CD4-positive, CD25-positive, alpha-beta regulatory T cell (primary cell): ENCODE results near the gene WASL. TPM values are rescaled to one million over a fixed set of nuclear protein-coding genes. Genes with fewer than 3 reads are reported as not detected.
A peak's percentile ranks its signal among the peaks of the same experiment; 100 is the strongest.
"Not testable (repeated sequence)": the region's sequence is repeated elsewhere in the genome, so short reads cannot be mapped to it uniquely, and the experiment has no call there.

Experiments
- ATAC-seq, 2 donors: fragments of 150-1000 bp; cut with Tn5 transposase; one replicate each; pipeline ENCODE4 v1.10.0; 2021; ENCODE audit warnings: low read depth in 2 of 2, moderate number of reproducible peaks in 2 of 2, moderate library complexity in 1 of 2
- DNase-seq, 3 donors: peaks; one replicate each; pipeline versions ENCODE4 v3.0.0 to v3.0.0-alpha.2; 2012 to 2022; ENCODE audit warnings: mixed read lengths in 1 of 3
- H3K27ac ChIP-seq: one replicate; pipeline ENCODE4 v1.7.0; 2013; ENCODE audit warnings: mild to moderate bottlenecking, low read length; ENCODE audit not compliant: insufficient read depth, poor library complexity, severe bottlenecking
- H3K27me3 ChIP-seq: one replicate; pipeline ENCODE4 v1.7.0; 2013; ENCODE audit warnings: low read length; ENCODE audit not compliant: control insufficient read depth, insufficient read depth
- H3K36me3 ChIP-seq: one replicate; pipeline ENCODE4 v1.7.0; 2013; ENCODE audit warnings: mild to moderate bottlenecking, low read length, moderate library complexity; ENCODE audit not compliant: control insufficient read depth, insufficient read depth
- H3K4me1 ChIP-seq: 2 replicates; pipeline ENCODE4 v1.7.0; 2013; ENCODE audit warnings: mild to moderate bottlenecking, low read length; ENCODE audit not compliant: insufficient read depth, control insufficient read depth, poor library complexity, severe bottlenecking
- H3K4me3 ChIP-seq: one replicate; pipeline ENCODE4 v1.7.0; 2013; ENCODE audit warnings: low read depth, mild to moderate bottlenecking, low read length, moderate library complexity
- H3K9me3 ChIP-seq, 2 experiments: 1 replicate in 1 of 2; 2 replicates in 1 of 2; pipeline ENCODE4 v1.7.0; 2013; ENCODE audit warnings: low read length in 2 of 2, mild to moderate bottlenecking in 1 of 2, moderate library complexity in 1 of 2; ENCODE audit not compliant: control insufficient read depth in 2 of 2
- H3K27ac Mint-ChIP-seq, 3 donors: one replicate each; pipeline ENCODE4 v1.8.0; 2020 to 2022; ENCODE audit warnings: mild to moderate bottlenecking in 3 of 3, mixed read lengths in 3 of 3, moderate library complexity in 2 of 3
- H3K27me3 Mint-ChIP-seq: one replicate; pipeline ENCODE4 v1.8.0; 2022; ENCODE audit warnings: mild to moderate bottlenecking, mixed read lengths
- H3K36me3 Mint-ChIP-seq: one replicate; pipeline ENCODE4 v1.8.0; 2020; ENCODE audit warnings: mixed read lengths
- H3K4me1 Mint-ChIP-seq, 4 donors: one replicate each; pipeline ENCODE4 v1.8.0; 2020 to 2022; ENCODE audit warnings: mixed read lengths in 4 of 4, mild to moderate bottlenecking in 1 of 4
- H3K4me3 Mint-ChIP-seq, 4 donors: one replicate each; pipeline ENCODE4 v1.8.0; 2020 to 2022; ENCODE audit warnings: mild to moderate bottlenecking in 4 of 4, mixed read lengths in 4 of 4, moderate library complexity in 3 of 4
- H3K9me3 Mint-ChIP-seq, 7 donors: one replicate each; pipeline ENCODE4 v1.8.0; 2020 to 2022; ENCODE audit warnings: mixed read lengths in 7 of 7, mild to moderate bottlenecking in 3 of 7, moderate library complexity in 2 of 7
- polyA plus RNA-seq, 4 donors: library from polyadenylated mRNA; unstranded; fragments of 300-500 nt; fragmentation: Illumina TruSeq; gene quantifications; one replicate each; pipeline ENCODE4 v1.2.3, GENCODE V29; 2021
- total RNA-seq: library from RNA; stranded (reverse); gene quantifications from one replicate; pipeline ENCODE4 v1.2.3, GENCODE V29; 2022

The WASL gene
- total and polyA plus RNA-seq, 5 donors from 2014 or later = 1.4 to 10.2 (median 1.9) TPM

- no peak for DNase-seq
- no peak overlapping the region for H3K4me3 Mint-ChIP-seq
- H3K36me3 Mint-ChIP-seq = no peaks in the 10 kb centered on the region
- H3K27me3 ChIP-seq = peaks cover 5% of the 10 kb centered on the region
- H3K36me3 ChIP-seq = no peaks in the 10 kb centered on the region
- no peaks in the 10 kb centered on the region for H3K9me3 ChIP-seq
- peaks cover 0 to 2% (median 0%) of the 10 kb centered on the region in 7 donors for H3K9me3 Mint-ChIP-seq
- no peak for ATAC-seq
- H3K4me1 ChIP-seq = no peaks in the 10 kb centered on the region
- no peaks in the 10 kb centered on the region for H3K4me1 Mint-ChIP-seq
- no peak overlapping the region for H3K27ac ChIP-seq
- no peak overlapping the region for H3K4me3 ChIP-seq
- no peak overlapping the region for H3K27ac Mint-ChIP-seq
- H3K27me3 Mint-ChIP-seq = peaks cover 21% of the 10 kb centered on the region
These were observed 111.6 kb downstream of the WASL start for GRCh38 chr7:123637203-123637602.

- DNase-seq (peak in 1 of 3 donors; percentile 17), ATAC-seq (no peak)
- Histone ChIP-seq H3K36me3 (no peaks in the 10 kb centered on the region), H3K4me3 (no peak overlapping the region), H3K9me3 (no peaks in the 10 kb centered on the region), H3K4me1 (no peaks in the 10 kb centered on the region), H3K27ac (no peak overlapping the region), H3K27me3 (peaks cover 5% of the 10 kb centered on the region)
- Mint-ChIP-seq H3K36me3 (no peaks in the 10 kb centered on the region), H3K4me3 (no peak overlapping the region), H3K9me3 (peaks cover 0 to 2% (median 0%) of the 10 kb centered on the region in 7 donors), H3K4me1 (no peaks in the 10 kb centered on the region), H3K27me3 (peaks cover 15% of the 10 kb centered on the region), H3K27ac (no peak overlapping the region)
These were observed 113.0 kb downstream of the WASL start for GRCh38 chr7:123635551-123636359.

- H3K4me3 ChIP-seq, H3K9me3 ChIP-seq, DNase-seq, H3K4me3 Mint-ChIP-seq, H3K4me1 ChIP-seq, ATAC-seq, H3K27ac Mint-ChIP-seq, H3K36me3 Mint-ChIP-seq, H3K9me3 Mint-ChIP-seq, H3K27me3 ChIP-seq, H3K36me3 ChIP-seq, H3K27ac ChIP-seq, H3K4me1 Mint-ChIP-seq: not testable (repeated sequence)
- H3K27me3 Mint-ChIP-seq = peaks cover 15% of the 10 kb centered on the region
These were observed 114.7 kb downstream of the WASL start for GRCh38 chr7:123634011-123634573.

DNA sequence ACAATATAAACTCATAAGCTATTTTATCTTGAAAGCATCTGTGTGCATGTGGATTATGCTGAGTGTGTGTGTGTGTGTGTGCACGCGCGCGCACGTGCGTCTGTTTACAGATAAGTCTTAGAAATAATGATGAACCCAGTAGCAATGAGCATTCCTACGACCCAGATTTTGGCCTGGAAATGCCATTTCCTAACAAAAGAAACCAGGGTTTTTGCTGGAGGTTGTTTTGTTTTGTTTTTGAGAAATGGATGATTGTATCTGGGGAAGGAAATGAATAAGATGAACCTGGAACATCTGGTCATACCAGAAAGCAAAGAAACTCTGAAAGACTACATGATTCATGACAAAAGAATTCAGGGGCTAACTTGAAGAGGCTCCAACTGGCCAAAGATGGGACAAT lies 115.2 kb downstream of the WASL start:
- Histone ChIP-seq H3K4me3 (no peak overlapping the region), H3K4me1 (no peaks in the 10 kb centered on the region), H3K27me3 (peaks cover 5% of the 10 kb centered on the region), H3K36me3 (no peaks in the 10 kb centered on the region), H3K27ac (no peak overlapping the region), H3K9me3 (no peaks in the 10 kb centered on the region)
- no peak for DNase-seq
- H3K36me3 Mint-ChIP-seq = no peaks in the 10 kb centered on the region
- H3K9me3 Mint-ChIP-seq = no peaks in the 10 kb centered on the region
- no peaks in the 10 kb centered on the region for H3K4me1 Mint-ChIP-seq
- H3K4me3 Mint-ChIP-seq = no peak overlapping the region
- H3K27ac Mint-ChIP-seq = no peak overlapping the region
- H3K27me3 Mint-ChIP-seq = peaks cover 15% of the 10 kb centered on the region
- ATAC-seq = no peak

DNA sequence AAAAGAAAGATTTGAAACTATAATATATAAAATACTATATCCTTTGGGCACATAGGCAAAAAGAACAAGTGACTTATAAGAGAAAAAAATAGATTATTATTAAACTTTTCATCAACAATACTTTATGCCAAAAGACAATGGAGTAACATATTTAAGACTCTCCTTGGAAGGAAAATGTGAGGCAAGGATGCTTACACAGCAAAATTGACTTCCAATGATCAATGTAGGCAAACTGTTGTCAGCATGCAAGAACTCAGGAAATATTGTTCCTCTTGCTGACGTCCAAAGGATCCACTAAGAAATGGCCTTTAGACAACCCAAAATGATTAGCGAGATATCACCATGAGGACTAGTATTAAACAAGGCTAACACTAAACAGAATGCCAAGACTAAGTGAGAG lies 116.0 kb downstream of the WASL start:
- H3K36me3 Mint-ChIP-seq = no peaks in the 10 kb centered on the region
- H3K4me3 ChIP-seq = no peak overlapping the region
- ATAC-seq = no peak

More for the DNA sequence above, 116.0 kb downstream of the WASL start:
- Histone ChIP-seq H3K4me1 (no peaks in the 10 kb centered on the region), H3K9me3 (no peaks in the 10 kb centered on the region), H3K36me3 (no peaks in the 10 kb centered on the region), H3K27ac (no peak overlapping the region), H3K27me3 (peaks cover 5% of the 10 kb centered on the region)
- no peaks in the 10 kb centered on the region for H3K4me1 Mint-ChIP-seq
- H3K9me3 Mint-ChIP-seq = no peaks in the 10 kb centered on the region
- H3K27me3 Mint-ChIP-seq = peaks cover 9% of the 10 kb centered on the region
- no peak for DNase-seq
- H3K27ac Mint-ChIP-seq = no peak overlapping the region
- no peak overlapping the region for H3K4me3 Mint-ChIP-seq

Other genes with a start within 250 kb of the WASL start
- not detected for gene IQUB, start 214.4 kb downstream of the WASL start, total RNA-seq
- under 1 TPM in 1 of 4 donors, not detected in 3; 0.15 TPM for gene IQUB, start 214.4 kb downstream of the WASL start, polyA plus RNA-seq
- gene NDUFA5, start 191.2 kb downstream of the WASL start, total RNA-seq = 50.3 TPM
- gene NDUFA5, start 191.2 kb downstream of the WASL start, polyA plus RNA-seq = 10 to 100 TPM; 72.8 to 89.0 (median 80.6) TPM
- gene ASB15, start 147.2 kb downstream of the WASL start, total RNA-seq = not detected
- gene ASB15, start 147.2 kb downstream of the WASL start, polyA plus RNA-seq = under 1 TPM in 1 of 4 donors, not detected in 3; 0.14 TPM
- gene LMOD2, start 93.1 kb downstream of the WASL start, total RNA-seq = not detected
- under 1 TPM in 3 of 4 donors, not detected in 1; 0.15 to 0.58 (median 0.15) TPM for gene LMOD2, start 93.1 kb downstream of the WASL start, polyA plus RNA-seq
- not detected for gene HYAL4, start 96.2 kb upstream of the WASL start, total RNA-seq
- not detected for gene HYAL4, start 96.2 kb upstream of the WASL start, polyA plus RNA-seq
- not detected for gene SPAM1, start 176.2 kb upstream of the WASL start, total RNA-seq
- gene SPAM1, start 176.2 kb upstream of the WASL start, polyA plus RNA-seq = not detected